Measurements from ENCODE around the gene TFEB. TPM values are rescaled to one million over a fixed set of nuclear protein-coding genes. Genes with fewer than 3 reads are reported as not detected.
A peak's percentile ranks its signal among the peaks of the same experiment; 100 is the strongest.

The TFEB gene
- total RNA-seq, 1 donor, result 5.1 TPM

DNA sequence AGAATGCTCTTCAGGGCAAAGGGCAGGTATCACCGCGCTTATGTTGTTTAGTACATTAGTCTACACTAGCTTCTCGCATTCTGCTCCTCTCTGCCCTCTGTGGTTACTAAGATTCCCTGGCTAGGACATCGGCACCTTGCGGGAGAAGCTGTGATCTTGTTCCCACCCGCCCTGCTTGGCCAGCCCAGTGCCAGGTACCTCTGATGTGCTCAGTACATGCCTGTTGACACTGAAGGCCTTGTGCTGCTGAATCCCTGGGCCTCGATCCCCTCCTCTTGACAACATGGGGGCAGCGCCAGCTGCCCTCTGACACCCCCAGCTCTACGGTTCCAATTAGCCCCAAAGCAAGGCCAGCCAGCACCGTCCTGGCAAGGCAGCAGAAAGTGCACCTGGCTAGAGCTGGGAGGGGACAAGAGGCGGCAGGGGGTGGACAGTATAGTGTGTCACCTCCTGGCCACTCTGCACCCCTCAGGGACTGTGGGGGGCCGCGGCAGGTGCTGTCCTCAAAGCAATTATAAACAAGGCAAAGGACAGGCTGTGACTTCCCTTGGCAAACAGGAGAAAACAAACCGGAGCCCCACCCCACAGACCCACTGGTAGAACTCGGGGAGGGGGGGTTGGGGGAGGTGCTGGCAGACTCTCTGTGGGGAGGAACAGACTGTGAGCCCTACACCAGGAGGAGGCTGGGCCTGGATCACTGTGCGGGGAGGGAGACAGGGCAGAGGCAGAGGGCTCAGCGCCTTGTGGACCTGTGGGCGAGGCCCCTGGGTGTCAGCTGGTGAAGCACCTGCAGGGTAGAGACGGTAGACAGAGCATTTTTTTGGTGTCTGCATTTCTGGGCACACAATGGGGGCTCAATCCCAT, 7.1 kb downstream of the TFEB start:
- H4K20me1 ChIP-seq (ENCODE audit: insufficient read depth, low read length), result peaks cover 26% of the 10 kb centered on the region
- TF ChIP-seq, protein P1, sequence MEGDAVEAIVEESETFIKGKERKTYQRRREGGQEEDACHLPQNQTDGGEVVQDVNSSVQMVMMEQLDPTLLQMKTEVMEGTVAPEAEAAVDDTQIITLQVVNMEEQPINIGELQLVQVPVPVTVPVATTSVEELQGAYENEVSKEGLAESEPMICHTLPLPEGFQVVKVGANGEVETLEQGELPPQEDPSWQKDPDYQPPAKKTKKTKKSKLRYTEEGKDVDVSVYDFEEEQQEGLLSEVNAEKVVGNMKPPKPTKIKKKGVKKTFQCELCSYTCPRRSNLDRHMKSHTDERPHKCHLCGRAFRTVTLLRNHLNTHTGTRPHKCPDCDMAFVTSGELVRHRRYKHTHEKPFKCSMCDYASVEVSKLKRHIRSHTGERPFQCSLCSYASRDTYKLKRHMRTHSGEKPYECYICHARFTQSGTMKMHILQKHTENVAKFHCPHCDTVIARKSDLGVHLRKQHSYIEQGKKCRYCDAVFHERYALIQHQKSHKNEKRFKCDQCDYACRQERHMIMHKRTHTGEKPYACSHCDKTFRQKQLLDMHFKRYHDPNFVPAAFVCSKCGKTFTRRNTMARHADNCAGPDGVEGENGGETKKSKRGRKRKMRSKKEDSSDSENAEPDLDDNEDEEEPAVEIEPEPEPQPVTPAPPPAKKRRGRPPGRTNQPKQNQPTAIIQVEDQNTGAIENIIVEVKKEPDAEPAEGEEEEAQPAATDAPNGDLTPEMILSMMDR (IDR thresholded peaks at IDR 0.05; ENCODE audit: extremely low read depth, low read depth, low read length), result no peak
- H3K36me3 ChIP-seq (ENCODE audit: insufficient read depth, low read length), result no peaks in the 10 kb centered on the region
- H3K79me2 ChIP-seq (ENCODE audit: insufficient read depth, low read length), result peaks cover 57% of the 10 kb centered on the region
- DNase-seq (ENCODE audit: insufficient read length, low spot score, missing footprints), result peak; percentile 34
- no peak overlapping the region for H3K4me2 ChIP-seq (ENCODE audit: insufficient read depth, low read length)
- peaks cover 35% of the 10 kb centered on the region for H3K4me1 ChIP-seq (ENCODE audit: insufficient read depth, low read length)
- no peaks in the 10 kb centered on the region for H3K9me3 ChIP-seq (ENCODE audit: low read depth, low read length)
- no peak overlapping the region for H3K27ac ChIP-seq (ENCODE audit: low read depth, low read length)
- H2AFZ ChIP-seq (ENCODE audit: low read length), result no peak overlapping the region
- H3K27me3 ChIP-seq (ENCODE audit: insufficient read depth, low read length), result no peaks in the 10 kb centered on the region
- no peak overlapping the region for H3K4me3 ChIP-seq (ENCODE audit: insufficient read depth, low read length)

DNA sequence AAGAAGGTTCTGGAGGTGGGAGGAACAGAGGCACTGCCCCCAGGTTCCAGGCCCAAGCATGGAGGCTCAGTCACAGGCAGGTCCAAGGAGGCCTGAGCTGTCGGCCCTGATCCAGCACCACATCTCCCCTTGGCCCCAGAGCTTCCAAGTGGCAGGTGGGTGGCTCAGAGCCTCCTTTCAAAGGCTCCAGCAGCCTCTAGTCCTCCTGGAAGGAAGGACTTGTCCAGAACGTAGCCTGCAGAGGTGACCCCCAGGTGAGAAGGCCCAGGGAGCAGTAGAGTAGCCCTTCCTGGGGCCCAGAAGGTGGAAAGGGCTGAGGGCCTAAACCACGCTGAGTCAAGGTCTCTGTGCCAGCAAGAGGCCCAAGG, 7.7 kb downstream of the TFEB start:
- Histone ChIP-seq H3K79me2 (ENCODE audit: insufficient read depth, low read length) (peaks cover 57% of the 10 kb centered on the region), H3K27me3 (ENCODE audit: insufficient read depth, low read length) (no peaks in the 10 kb centered on the region), H3K36me3 (ENCODE audit: insufficient read depth, low read length) (no peaks in the 10 kb centered on the region), H3K9me3 (ENCODE audit: low read depth, low read length) (no peaks in the 10 kb centered on the region), H4K20me1 (ENCODE audit: insufficient read depth, low read length) (peaks cover 20% of the 10 kb centered on the region), H3K4me3 (ENCODE audit: insufficient read depth, low read length) (no peak overlapping the region), H2AFZ (ENCODE audit: low read length) (no peak overlapping the region), H3K4me2 (ENCODE audit: insufficient read depth, low read length) (no peak overlapping the region), H3K4me1 (ENCODE audit: insufficient read depth, low read length) (peaks cover 35% of the 10 kb centered on the region), H3K27ac (ENCODE audit: low read depth, low read length) (no peak overlapping the region)
- DNase-seq (ENCODE audit: insufficient read length, low spot score, missing footprints), result no peak
- TF ChIP-seq, protein P1 (IDR thresholded peaks at IDR 0.05; ENCODE audit: extremely low read depth, low read depth, low read length), result no peak

DNA sequence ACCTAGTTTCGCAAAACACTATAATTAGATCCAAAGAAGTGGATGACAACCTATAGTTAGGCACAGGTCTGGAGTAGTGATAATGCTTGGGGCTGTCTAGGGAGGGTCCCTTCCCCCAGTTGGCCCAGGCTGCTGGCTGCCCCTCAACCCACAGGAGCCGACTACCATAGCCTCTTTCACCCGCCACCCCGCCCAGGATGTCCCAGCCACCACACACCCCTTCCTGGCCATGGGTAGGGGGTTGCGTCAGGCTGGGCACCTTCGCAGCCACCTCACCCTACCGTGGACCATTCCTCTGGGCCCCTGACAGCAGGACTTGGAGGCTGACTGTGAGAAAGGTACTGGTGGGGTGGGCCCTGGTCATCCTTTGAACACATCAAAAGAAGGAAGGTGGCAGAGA, 8.5 kb downstream of the TFEB start:
- peaks cover 17% of the 10 kb centered on the region for H4K20me1 ChIP-seq (ENCODE audit: insufficient read depth, low read length)
- no peaks in the 10 kb centered on the region for H3K27me3 ChIP-seq (ENCODE audit: insufficient read depth, low read length)
- H3K36me3 ChIP-seq (ENCODE audit: insufficient read depth, low read length), result no peaks in the 10 kb centered on the region
- no peak overlapping the region for H2AFZ ChIP-seq (ENCODE audit: low read length)
- no peak for DNase-seq (ENCODE audit: insufficient read length, low spot score, missing footprints)
- peaks cover 53% of the 10 kb centered on the region for H3K79me2 ChIP-seq (ENCODE audit: insufficient read depth, low read length)
- H3K9me3 ChIP-seq (ENCODE audit: low read depth, low read length), result no peaks in the 10 kb centered on the region
- no peak overlapping the region for H3K4me3 ChIP-seq (ENCODE audit: insufficient read depth, low read length)
- TF ChIP-seq, protein P1 (IDR thresholded peaks at IDR 0.05; ENCODE audit: extremely low read depth, low read depth, low read length), result no peak
- H3K27ac ChIP-seq (ENCODE audit: low read depth, low read length), result no peak overlapping the region
- H3K4me1 ChIP-seq (ENCODE audit: insufficient read depth, low read length), result peaks cover 32% of the 10 kb centered on the region
- H3K4me2 ChIP-seq (ENCODE audit: insufficient read depth, low read length), result no peak overlapping the region

DNA sequence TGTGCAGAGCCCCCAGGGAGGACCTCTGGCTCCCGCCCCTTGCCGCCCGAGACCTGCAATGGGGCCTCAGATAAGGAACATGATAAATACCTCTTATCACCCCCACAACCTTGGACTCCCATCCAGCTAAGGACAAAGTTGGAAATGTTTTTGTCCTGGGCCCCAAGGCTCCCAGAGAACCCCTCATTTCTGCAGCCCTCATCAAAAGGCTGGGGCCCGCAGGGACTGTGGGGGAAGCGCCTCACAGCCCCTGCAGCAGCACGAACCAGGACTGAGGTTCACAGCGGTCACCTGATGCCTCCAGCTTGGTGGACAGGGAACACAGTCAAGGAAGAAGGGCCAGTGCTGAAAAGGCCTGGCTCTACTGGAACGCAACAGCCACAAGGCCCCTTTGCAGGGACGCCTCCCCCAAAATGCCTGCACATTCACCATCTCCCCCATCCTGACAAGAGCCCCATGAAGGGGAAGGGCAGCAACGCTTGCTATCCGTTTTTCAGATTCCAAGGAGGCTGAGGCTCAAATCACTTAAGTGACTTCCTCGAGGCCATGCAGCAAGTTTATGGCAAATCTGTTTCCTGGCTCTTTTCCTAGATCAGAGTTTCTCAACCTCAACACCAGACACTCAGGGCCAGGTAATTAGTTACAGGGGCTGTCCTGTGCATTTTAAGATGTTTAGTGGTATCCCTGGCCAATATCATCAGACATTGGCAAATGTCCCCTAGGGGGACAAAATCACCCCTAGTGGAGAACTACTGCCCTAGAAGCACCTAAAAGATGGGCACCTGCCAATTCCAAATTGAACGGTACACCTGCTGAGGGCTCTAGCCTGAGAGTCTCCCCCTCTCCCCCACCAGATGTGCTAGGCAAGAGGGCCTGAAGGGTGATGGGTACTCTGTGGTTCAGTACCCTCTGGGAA, 10.6 kb downstream of the TFEB start:
- H3K79me2 ChIP-seq (ENCODE audit: insufficient read depth, low read length), result peaks cover 53% of the 10 kb centered on the region
- no peaks in the 10 kb centered on the region for H3K27me3 ChIP-seq (ENCODE audit: insufficient read depth, low read length)
- no peak overlapping the region for H2AFZ ChIP-seq (ENCODE audit: low read length)
- no peak overlapping the region for H3K4me3 ChIP-seq (ENCODE audit: insufficient read depth, low read length)
- peaks cover 21% of the 10 kb centered on the region for H3K4me1 ChIP-seq (ENCODE audit: insufficient read depth, low read length)
- no peaks in the 10 kb centered on the region for H3K36me3 ChIP-seq (ENCODE audit: insufficient read depth, low read length)
- peaks cover 9% of the 10 kb centered on the region for H4K20me1 ChIP-seq (ENCODE audit: insufficient read depth, low read length)
- TF ChIP-seq, protein P1 (IDR thresholded peaks at IDR 0.05; ENCODE audit: extremely low read depth, low read depth, low read length), result no peak
- no peak overlapping the region for H3K27ac ChIP-seq (ENCODE audit: low read depth, low read length)
- no peaks in the 10 kb centered on the region for H3K9me3 ChIP-seq (ENCODE audit: low read depth, low read length)
- no peak overlapping the region for H3K4me2 ChIP-seq (ENCODE audit: insufficient read depth, low read length)
- no peak for DNase-seq (ENCODE audit: insufficient read length, low spot score, missing footprints)

Data from osteoblast (primary cell).